HEK293 (cell line): ENCODE data around the gene INTS13.

Experiments
- KLF16 ChIP-seq: fragments of 450-650 bp; formaldehyde crosslinking; IDR thresholded peaks from 2 replicates; pipeline ENCODE4 v1.5.1; 2017; ENCODE audit warnings: missing biosample characterization, missing genetic modification characterization
- ZNF48 ChIP-seq: fragments of 450-650 bp; formaldehyde crosslinking; IDR thresholded peaks from 2 replicates; pipeline ENCODE4 v1.5.1; 2016; ENCODE audit warnings: missing biosample characterization, missing genetic modification characterization
- TF ChIP-seq, protein P1 (sequence below): fragments of 450-650 bp; IDR thresholded peaks from 2 replicates; pipeline ENCODE4 v1.5.1; 2018; ENCODE audit warnings: missing biosample characterization, missing genetic modification characterization

DNA sequence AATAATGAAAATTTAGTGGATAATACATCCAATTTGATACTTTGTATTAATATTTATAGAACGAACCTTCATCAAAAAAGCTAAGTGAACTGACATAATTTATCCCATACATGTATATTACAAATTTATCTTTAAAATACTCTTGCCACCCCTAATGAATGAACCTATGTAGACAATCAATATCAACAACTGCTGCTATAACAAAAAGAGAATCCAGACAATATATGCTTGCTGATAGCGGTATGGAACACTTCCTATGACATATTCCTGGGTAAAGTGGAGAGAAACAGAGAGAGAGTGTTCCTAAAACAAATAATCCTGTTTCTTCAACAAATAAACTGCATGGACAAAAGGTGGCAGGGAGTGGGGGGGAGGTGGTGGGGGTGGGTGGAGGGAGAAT is 45.1 kb upstream of the INTS13 start:
- TF ChIP-seq KLF16 (tag by site-specific recombination) (no peak), ZNF48 (tag by site-specific recombination) (no peak)
- TF ChIP-seq, protein P1, sequence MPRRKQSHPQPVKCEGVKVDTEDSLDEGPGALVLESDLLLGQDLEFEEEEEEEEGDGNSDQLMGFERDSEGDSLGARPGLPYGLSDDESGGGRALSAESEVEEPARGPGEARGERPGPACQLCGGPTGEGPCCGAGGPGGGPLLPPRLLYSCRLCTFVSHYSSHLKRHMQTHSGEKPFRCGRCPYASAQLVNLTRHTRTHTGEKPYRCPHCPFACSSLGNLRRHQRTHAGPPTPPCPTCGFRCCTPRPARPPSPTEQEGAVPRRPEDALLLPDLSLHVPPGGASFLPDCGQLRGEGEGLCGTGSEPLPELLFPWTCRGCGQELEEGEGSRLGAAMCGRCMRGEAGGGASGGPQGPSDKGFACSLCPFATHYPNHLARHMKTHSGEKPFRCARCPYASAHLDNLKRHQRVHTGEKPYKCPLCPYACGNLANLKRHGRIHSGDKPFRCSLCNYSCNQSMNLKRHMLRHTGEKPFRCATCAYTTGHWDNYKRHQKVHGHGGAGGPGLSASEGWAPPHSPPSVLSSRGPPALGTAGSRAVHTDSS (tag by site-specific recombination) = no peak
